GM12878 (cell line): ENCODE data around the gene UBL4B.

ENCODE experiments used
- BRCA1 ChIP-seq: IDR thresholded peaks from 2 replicates; pipeline ENCODE4 v1.6.1; 2011; ENCODE audit warnings: low read depth, low read length, improper control_type of control experiment
- CTCF ChIP-seq, 3 experiments: IDR thresholded peaks in 2 of 3; conservative IDR thresholded peaks in 1 of 3; 2 replicates each; pipeline ENCODE4 v1.5.1; 2011; ENCODE audit warnings: low read depth in 3 of 3, low read length in 3 of 3, mild to moderate bottlenecking in 3 of 3, control low read depth in 2 of 3, moderate library complexity in 2 of 3, inconsistent platforms in 1 of 3, mixed read lengths in 1 of 3; ENCODE audit not compliant: control insufficient read depth in 2 of 3, insufficient read depth in 1 of 3; ENCODE audit errors: extremely low read depth in 1 of 3
- MAX ChIP-seq: IDR thresholded peaks from 2 replicates; pipeline ENCODE4 v1.6.1; 2012; ENCODE audit warnings: low read depth, low read length, improper control_type of control experiment
- POLR2AphosphoS2 ChIP-seq: IDR thresholded peaks from 2 replicates; pipeline ENCODE4 v1.6.1; 2011; ENCODE audit warnings: low read depth, mild to moderate bottlenecking, low read length, improper control_type of control experiment, moderate library complexity
- RAD21 ChIP-seq: IDR thresholded peaks from 2 replicates; pipeline ENCODE4 v1.6.1; 2011; ENCODE audit warnings: mild to moderate bottlenecking, low read depth, low read length, moderate library complexity; ENCODE audit not compliant: insufficient read depth
- SREBF2 ChIP-seq: IDR thresholded peaks from 2 replicates; pipeline ENCODE4 v1.6.1; 2012; ENCODE audit warnings: mild to moderate bottlenecking, low read length
- TARDBP ChIP-seq: IDR thresholded peaks from 2 replicates; pipeline ENCODE4 v1.6.1; 2016; ENCODE audit warnings: borderline replicate concordance
- USF1 ChIP-seq: IDR thresholded peaks from 2 replicates; pipeline ENCODE4 v1.6.1; 2011; ENCODE audit warnings: borderline replicate concordance, low read depth, mild to moderate bottlenecking, moderate library complexity, mixed read lengths, low read length; ENCODE audit not compliant: insufficient read depth; ENCODE audit errors: extremely low read length

- no peak for TF ChIP-seq CTCF (IDR thresholded peaks at IDR 0.05 in 2 of 3, conservative IDR thresholded peaks at IDR 0.05 in 1 of 3; ENCODE audit: control insufficient read depth in 2 of 3, extremely low read depth in 1 of 3, insufficient read depth in 1 of 3, low read depth in 3 of 3, low read length in 3 of 3)
- TF ChIP-seq BRCA1, result no peak
- TF ChIP-seq POLR2AphosphoS2, result no peak
- TF ChIP-seq USF1, result no peak
- TF ChIP-seq MAX, result no peak
- TF ChIP-seq SREBF2, result no peak
- TF ChIP-seq TARDBP, result no peak
- TF ChIP-seq RAD21, result no peak
Measured at GRCh38 chr1:110153407-110153950, 41.2 kb downstream of the UBL4B start.
